ENCODE measurements around the gene RTL10.

Gene RTL10

GRCh38 chr22:19821523-19822300, 33.0 kb downstream of the RTL10 start:
- no peak overlapping the region for H3K4me3 ChIP-seq (ENCODE audit: low read depth, low read length)
- no peak for TF ChIP-seq POLR2A (IDR thresholded peaks at IDR 0.05; ENCODE audit: extremely low read depth, insufficient read length)
- no peak for TF ChIP-seq MAX (IDR thresholded peaks at IDR 0.05; ENCODE audit: low read depth, low read length)
- no peak for TF ChIP-seq CTCF (IDR thresholded peaks at IDR 0.05; ENCODE audit: low read depth, low read length)
- TF ChIP-seq MYC (IDR thresholded peaks at IDR 0.05; ENCODE audit: low read depth, low read length) = no peak
- no peak for DNase-seq (ENCODE audit: low read depth)

- peak; percentile 36 for DNase-seq (ENCODE audit: low read depth)
- no peak overlapping the region for H3K4me3 ChIP-seq (ENCODE audit: low read depth, low read length)
- TF ChIP-seq CTCF (IDR thresholded peaks at IDR 0.05; ENCODE audit: low read depth, low read length) (peak; percentile 14), POLR2A (IDR thresholded peaks at IDR 0.05; ENCODE audit: extremely low read depth, insufficient read length) (no peak)
Observed at GRCh38 chr22:19820880-19821522, 33.7 kb downstream of the RTL10 start.

GRCh38 chr22:19819911-19820879, 34.5 kb downstream of the RTL10 start:
- TF ChIP-seq MYC (IDR thresholded peaks at IDR 0.05; ENCODE audit: low read depth, low read length) (no peak), POLR2A (IDR thresholded peaks at IDR 0.05; ENCODE audit: extremely low read depth, insufficient read length) (no peak), MAX (IDR thresholded peaks at IDR 0.05; ENCODE audit: low read depth, low read length) (no peak), CTCF (IDR thresholded peaks at IDR 0.05; ENCODE audit: low read depth, low read length) (no peak)
- no peak for DNase-seq (ENCODE audit: low read depth)
- H3K4me3 ChIP-seq (ENCODE audit: low read depth, low read length) = no peak overlapping the region

GRCh38 chr22:19819208-19819910, 35.3 kb downstream of the RTL10 start:
- no peak for DNase-seq (ENCODE audit: low read depth)
- no peak overlapping the region for H3K4me3 ChIP-seq (ENCODE audit: low read depth, low read length)
- TF ChIP-seq CTCF (IDR thresholded peaks at IDR 0.05; ENCODE audit: low read depth, low read length) = no peak
- no peak for TF ChIP-seq MYC (IDR thresholded peaks at IDR 0.05; ENCODE audit: low read depth, low read length)
- TF ChIP-seq POLR2A (IDR thresholded peaks at IDR 0.05; ENCODE audit: extremely low read depth, insufficient read length) = no peak
- TF ChIP-seq MAX (IDR thresholded peaks at IDR 0.05; ENCODE audit: low read depth, low read length) = no peak

Data from NB4 (cell line).